WTC11 (cell line): ENCODE data around the gene SNX24.

Experiments used
- CBFB ChIP-seq: sonication (generic); formaldehyde crosslinking; IDR thresholded peaks from 2 replicates; pipeline ENCODE4 v1.8.1; 2022; ENCODE audit warnings: mild to moderate bottlenecking, low read depth, missing genetic modification reagents
- CTCF ChIP-seq: fragments of 200-600 bp; IDR thresholded peaks from 2 replicates; pipeline ENCODE4 v1.8.0; 2022; ENCODE audit warnings: antibody characterized with exemption
- JUN ChIP-seq: sonication (generic); formaldehyde crosslinking; IDR thresholded peaks from 2 replicates; pipeline ENCODE4 v1.8.0; 2023; ENCODE audit warnings: mild to moderate bottlenecking, missing genetic modification reagents
- KAT7 ChIP-seq: sonication (generic); formaldehyde crosslinking; IDR thresholded peaks from 2 replicates; pipeline ENCODE4 v1.8.1; 2023; ENCODE audit warnings: missing genetic modification reagents, mild to moderate bottlenecking, borderline replicate concordance
- MAX ChIP-seq: sonication (generic); formaldehyde crosslinking; IDR thresholded peaks from 2 replicates; pipeline ENCODE4 v1.8.0; 2022; ENCODE audit warnings: mild to moderate bottlenecking, missing genetic modification reagents
- MYBL2 ChIP-seq: sonication (generic); formaldehyde crosslinking; IDR thresholded peaks from 2 replicates; pipeline ENCODE4 v1.8.1; 2023; ENCODE audit warnings: mild to moderate bottlenecking, moderate library complexity, missing genetic modification reagents
- NR3C1 ChIP-seq: sonication (generic); formaldehyde crosslinking; conservative IDR thresholded peaks from 2 replicates; pipeline ENCODE4 v1.8.1; 2023; ENCODE audit warnings: low read depth, mild to moderate bottlenecking, missing genetic modification reagents
- SP1 ChIP-seq: sonication (generic); formaldehyde crosslinking; conservative IDR thresholded peaks from 2 replicates; pipeline ENCODE4 v1.8.1; 2022; ENCODE audit warnings: missing genetic modification reagents
- TP53 ChIP-seq: sonication (generic); formaldehyde crosslinking; IDR thresholded peaks from 2 replicates; pipeline ENCODE4 v1.8.1; 2023; ENCODE audit warnings: mild to moderate bottlenecking, missing genetic modification reagents
- USF2 ChIP-seq: sonication (generic); formaldehyde crosslinking; IDR thresholded peaks from 2 replicates; pipeline ENCODE4 v1.8.1; 2023; ENCODE audit warnings: mild to moderate bottlenecking, missing genetic modification reagents, moderate library complexity
- ZNF219 ChIP-seq: sonication (generic); formaldehyde crosslinking; IDR thresholded peaks from 2 replicates; pipeline ENCODE4 v1.8.0; 2023; ENCODE audit warnings: missing genetic modification reagents, mild to moderate bottlenecking, borderline replicate concordance
- ZNF232 ChIP-seq: sonication (generic); formaldehyde crosslinking; IDR thresholded peaks from 2 replicates; pipeline ENCODE4 v1.8.0; 2022; ENCODE audit warnings: mild to moderate bottlenecking, missing genetic modification reagents
- ZNF317 ChIP-seq: sonication (generic); formaldehyde crosslinking; IDR thresholded peaks from 2 replicates; pipeline ENCODE4 v1.8.1; 2023; ENCODE audit warnings: low read depth, mild to moderate bottlenecking, moderate library complexity, missing genetic modification reagents, borderline replicate concordance

GRCh38 chr5:122985954-122986721, 140.7 kb downstream of the SNX24 start:
- TF ChIP-seq CTCF (no peak), NR3C1 (CRISPR knock-in tag) (no peak), MAX (no peak), USF2 (CRISPR knock-in tag) (no peak), ZNF232 (no peak), CBFB (CRISPR knock-in tag) (no peak), ZNF219 (CRISPR knock-in tag) (no peak), MYBL2 (CRISPR knock-in tag) (no peak), KAT7 (CRISPR knock-in tag) (no peak), JUN (CRISPR knock-in tag) (no peak), ZNF317 (no peak), SP1 (no peak), TP53 (CRISPR knock-in tag) (no peak)
